A673 (cell line): ENCODE results near the gene EXD3. TPM values are rescaled to one million over a fixed set of nuclear protein-coding genes. Genes with fewer than 3 reads are reported as not detected.
A peak's percentile ranks its signal among the peaks of the same experiment; 100 is the strongest.
"Not testable (repeated sequence)": the region's sequence is repeated elsewhere in the genome, so short reads cannot be mapped to it uniquely, and the experiment has no call there.

Experiments
- BruUV-seq: library from RNA; stranded (reverse); fragments of 400-500 nt; replicated peaks from 2 replicates; lab custom pipeline; 2021; lab: Mats Ljungman, UMichigan
- CTCF ChIA-PET: fragments of 300-600 bp; sonication (Branson Sonifier 250); formaldehyde crosslinking; loops from one replicate; lab custom pipeline; 2022; ENCODE audit warnings: antibody characterized with exemption; lab: Charles Lee
- POLR2A ChIA-PET: fragments of 300-600 bp; sonication (Branson Sonifier 250); formaldehyde crosslinking; loops from one replicate; lab custom pipeline; 2022; ENCODE audit warnings: antibody characterized with exemption; ENCODE audit not compliant: low non-redundant PET; lab: Charles Lee
- DNase-seq: peaks from one replicate; pipeline ENCODE4 v3.0.0-alpha.2; 2015; ENCODE audit warnings: low spot score
- H3K27ac ChIP-seq: fragments of 200-600 bp; sonication (generic); 2 replicates; pipeline ENCODE4 v1.5.1; 2016; ENCODE audit warnings: mixed run types, low read depth, mild to moderate bottlenecking, mixed read lengths, antibody characterized with exemption, low read length; ENCODE audit not compliant: poor library complexity, severe bottlenecking
- H3K27me3 ChIP-seq: fragments of 200-600 bp; sonication (generic); replicated peaks from 2 replicates; pipeline ENCODE4 v1.6.1; 2017; ENCODE audit warnings: mixed run types, low read depth, mild to moderate bottlenecking, mixed read lengths, antibody characterized with exemption, low read length; ENCODE audit not compliant: insufficient read depth, poor library complexity
- H3K36me3 ChIP-seq: fragments of 200-600 bp; sonication (generic); 2 replicates; pipeline ENCODE4 v1.6.1; 2016; ENCODE audit warnings: mixed run types, mild to moderate bottlenecking, mixed read lengths, antibody characterized with exemption, low read length; ENCODE audit not compliant: insufficient read depth, poor library complexity, severe bottlenecking
- H3K4me1 ChIP-seq: fragments of 200-600 bp; sonication (generic); 2 replicates; pipeline ENCODE4 v1.6.1; 2017; ENCODE audit warnings: mixed run types, mild to moderate bottlenecking, mixed read lengths, antibody characterized with exemption, low read length; ENCODE audit not compliant: insufficient read depth, poor library complexity, severe bottlenecking
- H3K4me3 ChIP-seq: fragments of 200-600 bp; sonication (generic); 2 replicates; pipeline ENCODE4 v1.5.1; 2016; ENCODE audit warnings: low read depth, mixed run types, mild to moderate bottlenecking, mixed read lengths, low read length; ENCODE audit not compliant: poor library complexity, severe bottlenecking
- H3K9me3 ChIP-seq: fragments of 200-600 bp; sonication (generic); 2 replicates; pipeline ENCODE4 v1.6.1; 2016; ENCODE audit warnings: mixed run types, low read depth, mild to moderate bottlenecking, mixed read lengths, antibody characterized with exemption, low read length; ENCODE audit not compliant: poor library complexity, severe bottlenecking
- EZH2 ChIP-seq: fragments of 200-600 bp; sonication (generic); IDR thresholded peaks from 2 replicates; pipeline ENCODE4 v1.6.1; 2017; ENCODE audit warnings: borderline replicate concordance, low read depth, mild to moderate bottlenecking, mixed read lengths, antibody characterized with exemption, low read length; ENCODE audit not compliant: poor library complexity, severe bottlenecking
- intact Hi-C: fragments of 100-400 bp; cut with micrococcal nuclease; formaldehyde crosslinking; loops from one replicate; pipeline ENCODE4 v1.10.0; 2022; ENCODE audit not compliant: unreplicated experiment
- total RNA-seq: library from RNA; stranded (reverse); gene quantifications from 2 replicates; pipeline ENCODE4 v1.2.3, GENCODE V29; 2021
- TF ChIP-seq, protein P1 (sequence below): fragments of 300-800, 200-600 bp; sonication (generic); conservative IDR thresholded peaks from 2 replicates; pipeline ENCODE4 v1.5.1; 2017; ENCODE audit warnings: low read depth, mild to moderate bottlenecking, antibody characterized with exemption, low read length, moderate library complexity, mixed read lengths

The EXD3 gene
- total RNA-seq, 1 experiment from 2014 or later: 6.3 TPM

DNA sequence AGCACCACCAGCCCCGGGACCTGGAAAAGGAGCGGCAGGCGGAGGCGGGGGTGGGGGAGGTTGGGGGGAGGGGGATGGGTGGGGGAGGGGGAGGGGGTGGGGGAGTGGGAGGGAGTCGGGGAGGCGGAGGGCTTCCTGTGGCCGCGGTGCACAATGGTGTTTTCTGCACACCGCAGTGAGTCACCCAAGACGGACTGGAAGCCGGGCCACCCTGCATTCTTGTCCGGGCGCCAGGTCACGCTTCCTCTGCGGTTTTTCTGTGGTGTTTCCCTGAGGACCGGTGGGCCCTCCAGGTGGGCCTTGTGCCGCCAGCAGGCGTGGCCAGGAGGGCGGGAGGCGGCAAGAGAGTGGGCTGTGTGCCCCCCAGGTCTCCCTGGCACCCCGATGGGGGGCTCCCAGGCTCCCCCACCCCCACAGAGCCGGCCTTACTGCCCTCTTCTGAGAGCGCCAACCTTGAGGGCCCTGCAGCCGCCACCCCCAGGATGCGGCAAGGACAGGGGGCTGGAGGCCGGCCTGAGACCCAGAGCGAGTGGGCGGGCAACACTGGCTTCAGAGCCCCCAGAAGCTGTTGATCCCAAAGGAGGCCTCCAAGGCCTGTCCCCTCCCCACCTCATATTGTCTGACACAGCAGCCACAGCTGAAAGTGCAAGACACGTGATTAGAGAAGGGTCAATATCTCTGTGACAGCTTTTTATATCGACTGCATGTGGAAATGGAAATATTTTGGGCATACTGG lies 11.1 kb downstream of the EXD3 start:
- Histone ChIP-seq H3K36me3 (no peaks in the 10 kb centered on the region), H3K4me3 (no peak overlapping the region), H3K9me3 (no peaks in the 10 kb centered on the region), H3K27me3 (no peaks in the 10 kb centered on the region), H3K27ac (no peak overlapping the region), H3K4me1 (peaks cover 22% of the 10 kb centered on the region)
- intact Hi-C loops: no loop called here
- POLR2A ChIA-PET: no interaction called here
- TF ChIP-seq, protein P1, sequence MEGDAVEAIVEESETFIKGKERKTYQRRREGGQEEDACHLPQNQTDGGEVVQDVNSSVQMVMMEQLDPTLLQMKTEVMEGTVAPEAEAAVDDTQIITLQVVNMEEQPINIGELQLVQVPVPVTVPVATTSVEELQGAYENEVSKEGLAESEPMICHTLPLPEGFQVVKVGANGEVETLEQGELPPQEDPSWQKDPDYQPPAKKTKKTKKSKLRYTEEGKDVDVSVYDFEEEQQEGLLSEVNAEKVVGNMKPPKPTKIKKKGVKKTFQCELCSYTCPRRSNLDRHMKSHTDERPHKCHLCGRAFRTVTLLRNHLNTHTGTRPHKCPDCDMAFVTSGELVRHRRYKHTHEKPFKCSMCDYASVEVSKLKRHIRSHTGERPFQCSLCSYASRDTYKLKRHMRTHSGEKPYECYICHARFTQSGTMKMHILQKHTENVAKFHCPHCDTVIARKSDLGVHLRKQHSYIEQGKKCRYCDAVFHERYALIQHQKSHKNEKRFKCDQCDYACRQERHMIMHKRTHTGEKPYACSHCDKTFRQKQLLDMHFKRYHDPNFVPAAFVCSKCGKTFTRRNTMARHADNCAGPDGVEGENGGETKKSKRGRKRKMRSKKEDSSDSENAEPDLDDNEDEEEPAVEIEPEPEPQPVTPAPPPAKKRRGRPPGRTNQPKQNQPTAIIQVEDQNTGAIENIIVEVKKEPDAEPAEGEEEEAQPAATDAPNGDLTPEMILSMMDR: no peak
- TF ChIP-seq EZH2: no peak
- CTCF ChIA-PET: no interaction called here
- BruUV-seq: no TSS peak
- peak; percentile 54 for DNase-seq

DNA sequence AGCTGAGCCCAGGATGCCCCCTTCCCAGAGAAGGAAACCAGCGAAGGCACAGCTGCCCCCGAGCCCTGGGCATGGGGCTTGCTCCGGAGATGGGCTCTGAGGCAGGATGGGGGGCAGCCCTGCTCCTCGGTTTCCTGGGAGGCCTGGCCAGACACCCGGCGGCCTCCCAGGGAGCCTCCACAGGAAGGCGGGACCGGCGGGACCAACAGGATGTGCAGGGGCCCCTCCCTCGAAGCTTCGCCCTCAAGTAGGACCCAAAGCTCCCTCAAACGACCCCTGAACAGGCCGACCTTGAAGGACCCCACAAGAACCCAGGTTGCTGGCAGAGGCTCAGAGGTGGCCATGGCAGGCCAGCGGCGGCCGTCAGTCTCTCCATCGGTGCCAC lies 11.7 kb downstream of the EXD3 start:
- BruUV-seq: no TSS peak
- Histone ChIP-seq H3K27me3 (no peaks in the 10 kb centered on the region), H3K27ac (peak overlapping the region; percentile 5), H3K4me1 (peaks cover 27% of the 10 kb centered on the region), H3K36me3 (no peaks in the 10 kb centered on the region), H3K9me3 (no peaks in the 10 kb centered on the region), H3K4me3 (no peak overlapping the region)
- POLR2A ChIA-PET: no interaction called here
- intact Hi-C loops: no loop called here
- CTCF ChIA-PET: no interaction called here
- no peak for DNase-seq
- no peak for TF ChIP-seq EZH2
- TF ChIP-seq, protein P1: no peak

DNA sequence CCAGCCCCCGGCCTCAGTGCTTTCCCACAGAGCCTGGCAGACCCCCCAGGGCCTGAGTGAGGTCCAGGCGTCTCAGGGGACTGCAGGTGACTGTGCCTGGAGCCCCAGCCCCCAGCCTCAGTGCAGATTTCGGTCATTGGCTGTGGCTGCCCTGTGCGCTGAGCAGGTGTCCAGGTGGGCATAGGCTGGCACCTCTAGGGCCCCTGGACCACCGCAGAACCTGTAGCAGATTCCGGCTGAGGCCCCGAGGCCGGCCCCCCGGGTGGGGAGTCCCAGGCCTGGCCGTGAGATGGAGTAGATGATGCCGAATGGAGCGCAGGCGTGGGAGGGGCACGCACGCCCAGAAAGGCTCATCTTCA lies 12.1 kb downstream of the EXD3 start:
- Histone ChIP-seq H3K27me3 (no peaks in the 10 kb centered on the region), H3K9me3 (no peaks in the 10 kb centered on the region), H3K4me1 (peaks cover 27% of the 10 kb centered on the region), H3K4me3 (no peak overlapping the region), H3K36me3 (no peaks in the 10 kb centered on the region), H3K27ac (peak overlapping the region; percentile 5)
- ChIA-PET POLR2A (no interaction called here), CTCF (no interaction called here)
- BruUV-seq: no TSS peak
- TF ChIP-seq, protein P1: no peak
- TF ChIP-seq EZH2: no peak
- no peak for DNase-seq
- intact Hi-C loops: no loop called here

DNA sequence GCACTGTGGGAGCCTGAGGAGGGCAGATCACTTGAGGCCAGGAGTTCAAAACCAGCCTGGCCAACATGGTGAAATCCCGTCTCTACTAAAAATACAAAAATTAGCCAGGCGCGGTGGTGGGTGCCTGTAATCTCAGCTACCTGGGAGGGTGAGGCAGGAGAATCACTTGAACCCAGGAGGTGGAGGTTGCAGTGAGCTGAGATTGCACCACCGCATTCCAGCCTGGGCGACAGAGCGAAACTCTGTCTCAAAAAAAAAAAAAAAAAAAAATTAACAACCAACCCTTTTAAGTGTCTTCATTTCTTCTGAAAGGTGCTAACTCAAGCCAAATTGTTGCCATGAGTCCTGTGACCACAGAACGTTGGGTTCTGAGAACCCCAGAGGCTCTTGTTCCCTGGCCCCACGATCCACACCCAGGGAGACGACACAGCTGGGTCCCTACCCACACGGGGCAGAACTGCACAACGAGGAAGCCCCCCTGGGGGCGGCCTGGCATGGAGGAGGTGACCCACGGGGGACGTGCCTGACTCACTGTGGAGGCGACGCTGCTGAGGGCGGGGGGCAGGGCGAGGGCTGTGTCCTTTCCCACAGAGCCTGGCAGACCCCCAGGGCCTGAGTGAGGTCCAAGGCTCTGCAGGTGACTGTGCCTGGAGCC lies 12.6 kb downstream of the EXD3 start:
- H3K36me3 ChIP-seq, H3K27ac ChIP-seq, BruUV-seq, H3K27me3 ChIP-seq, POLR2A ChIA-PET, H3K9me3 ChIP-seq, intact Hi-C loops, H3K4me3 ChIP-seq, CTCF ChIA-PET, DNase-seq: not testable (repeated sequence)
- H3K4me1 ChIP-seq: peaks cover 27% of the 10 kb centered on the region
